AG10803 (cell line): ENCODE results near the gene ZNF45.

Source experiments
- DNase-seq: peaks from one replicate; pipeline ENCODE4 v3.0.0; 2010; ENCODE audit warnings: low read depth
- H3K4me3 ChIP-seq: 2 replicates; pipeline ENCODE4 v1.5.1; 2011; ENCODE audit warnings: mild to moderate bottlenecking, low read length, control low read depth
- TF ChIP-seq, protein P1 (sequence below): conservative IDR thresholded peaks from 2 replicates; pipeline ENCODE4 v1.5.1; 2011; ENCODE audit warnings: mild to moderate bottlenecking, low read length, control low read depth, inconsistent platforms

Gene ZNF45

DNA sequence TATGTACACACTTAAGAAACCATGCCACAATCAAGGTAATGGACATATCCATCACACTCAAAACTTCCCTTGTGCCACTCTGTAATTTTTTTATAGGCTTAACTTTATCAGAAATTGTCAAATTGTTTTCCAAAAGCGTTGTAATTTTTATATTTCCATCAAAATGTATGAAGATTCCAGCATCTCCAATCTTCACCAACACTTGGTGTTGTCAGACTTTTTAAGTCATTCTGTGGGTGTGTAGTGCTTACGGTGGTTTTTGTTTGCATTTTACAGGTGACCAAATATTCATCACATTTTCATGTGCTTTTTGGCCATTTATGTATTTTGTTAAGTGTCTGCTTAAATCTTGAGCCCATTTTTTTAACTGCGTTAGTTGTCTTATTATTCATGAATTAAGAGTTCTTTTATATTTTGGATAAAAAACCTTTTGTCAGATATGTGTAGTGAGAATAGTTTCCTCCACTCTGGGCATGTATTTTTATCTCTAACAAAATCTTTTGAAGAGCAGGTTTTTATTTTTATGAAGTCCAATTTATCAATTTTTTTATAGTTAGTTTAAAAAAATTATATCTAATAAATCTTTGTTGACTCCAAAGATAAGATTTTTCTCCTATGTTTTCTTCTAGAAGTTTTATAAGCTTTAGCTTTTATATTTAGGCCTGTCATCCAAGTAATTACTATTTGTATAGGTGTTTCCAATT, 4.6 kb upstream of the ZNF45 start:
- H3K4me3 ChIP-seq: no peak overlapping the region
- no peak for DNase-seq
- TF ChIP-seq, protein P1, sequence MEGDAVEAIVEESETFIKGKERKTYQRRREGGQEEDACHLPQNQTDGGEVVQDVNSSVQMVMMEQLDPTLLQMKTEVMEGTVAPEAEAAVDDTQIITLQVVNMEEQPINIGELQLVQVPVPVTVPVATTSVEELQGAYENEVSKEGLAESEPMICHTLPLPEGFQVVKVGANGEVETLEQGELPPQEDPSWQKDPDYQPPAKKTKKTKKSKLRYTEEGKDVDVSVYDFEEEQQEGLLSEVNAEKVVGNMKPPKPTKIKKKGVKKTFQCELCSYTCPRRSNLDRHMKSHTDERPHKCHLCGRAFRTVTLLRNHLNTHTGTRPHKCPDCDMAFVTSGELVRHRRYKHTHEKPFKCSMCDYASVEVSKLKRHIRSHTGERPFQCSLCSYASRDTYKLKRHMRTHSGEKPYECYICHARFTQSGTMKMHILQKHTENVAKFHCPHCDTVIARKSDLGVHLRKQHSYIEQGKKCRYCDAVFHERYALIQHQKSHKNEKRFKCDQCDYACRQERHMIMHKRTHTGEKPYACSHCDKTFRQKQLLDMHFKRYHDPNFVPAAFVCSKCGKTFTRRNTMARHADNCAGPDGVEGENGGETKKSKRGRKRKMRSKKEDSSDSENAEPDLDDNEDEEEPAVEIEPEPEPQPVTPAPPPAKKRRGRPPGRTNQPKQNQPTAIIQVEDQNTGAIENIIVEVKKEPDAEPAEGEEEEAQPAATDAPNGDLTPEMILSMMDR: no peak

DNA sequence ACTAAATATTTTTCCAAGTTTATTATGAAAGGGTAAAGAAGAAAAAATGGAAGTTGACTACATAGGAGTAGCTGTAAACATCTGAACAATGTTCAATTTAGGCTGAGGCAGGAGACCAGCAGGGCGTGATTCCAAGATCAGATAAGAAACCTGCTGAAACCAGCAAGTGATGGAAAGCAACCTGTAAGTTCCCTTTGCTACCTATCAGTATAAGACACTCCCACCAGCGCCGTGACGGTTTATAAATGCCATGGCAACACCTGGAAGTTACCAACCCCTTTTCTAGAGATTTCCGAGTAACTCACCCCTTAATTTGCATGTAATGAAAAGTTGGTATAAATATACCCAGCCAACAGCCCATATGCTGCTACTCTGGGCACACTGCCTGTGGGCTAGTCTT, 1.1 kb upstream of the ZNF45 start:
- TF ChIP-seq, protein P1: no peak
- DNase-seq: no peak
- H3K4me3 ChIP-seq: no peak overlapping the region

DNA sequence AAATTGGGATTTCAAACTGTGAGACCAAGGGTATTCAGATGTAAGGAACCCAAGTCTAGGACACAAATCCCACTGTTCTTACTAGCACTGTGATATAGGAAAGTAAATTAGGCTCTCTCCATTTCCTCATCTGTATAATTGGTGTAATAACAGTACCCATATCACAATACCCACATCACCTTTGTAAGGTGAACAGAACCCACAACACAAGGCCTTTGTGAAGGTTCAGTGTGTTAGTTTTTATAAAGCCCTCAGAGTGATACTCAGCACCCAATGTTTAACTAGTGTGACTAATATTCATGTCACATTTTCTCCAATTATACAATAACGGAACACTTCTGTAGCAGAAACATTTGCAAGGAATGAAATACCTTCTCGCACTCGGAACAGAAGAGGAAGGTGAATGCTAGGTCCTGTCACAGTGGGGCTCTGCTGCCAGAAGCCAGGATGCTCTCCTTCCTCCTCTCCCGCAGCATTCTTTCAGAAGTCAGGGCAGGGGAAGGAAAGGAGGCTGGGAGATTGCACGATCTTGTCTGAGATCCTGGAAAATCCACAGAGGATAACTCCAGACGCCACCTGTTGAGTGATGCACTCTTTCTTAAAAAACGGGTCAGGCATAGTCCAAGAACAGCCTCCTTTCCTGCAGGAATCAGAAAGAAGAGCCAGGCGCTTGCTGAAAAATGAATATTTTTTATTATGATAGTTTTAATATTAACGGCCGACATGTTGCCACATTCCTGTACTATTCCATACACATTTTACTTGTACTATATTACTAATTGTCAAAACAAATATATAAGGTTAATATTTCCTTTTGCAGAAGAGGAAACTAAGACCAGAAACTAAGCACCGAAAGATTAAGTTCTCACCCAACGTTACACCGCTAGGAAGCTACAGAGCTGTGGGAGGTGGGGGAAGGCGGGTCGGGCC, 762 bp downstream of the ZNF45 start:
- peak overlapping the region; percentile 83 for H3K4me3 ChIP-seq
- peak; percentile 11 for DNase-seq
- TF ChIP-seq, protein P1: peak; percentile 30

DNA sequence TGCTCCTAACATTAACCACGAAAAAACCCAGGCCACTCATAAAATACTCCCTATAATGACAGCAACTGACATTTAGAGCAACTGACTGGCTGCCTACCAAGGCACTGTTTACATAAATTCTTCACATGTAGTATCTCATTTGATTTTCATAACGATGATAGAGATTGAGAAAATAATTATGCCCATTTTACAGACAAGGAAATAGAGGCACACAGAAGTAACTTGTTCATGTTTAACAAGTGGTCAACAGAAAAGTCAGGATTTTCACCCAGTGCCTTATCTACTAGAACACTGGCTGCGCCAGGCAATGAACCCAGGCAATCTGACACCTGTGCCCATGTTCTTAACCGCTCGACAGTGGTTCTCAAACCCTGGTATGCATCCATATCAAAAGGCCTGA, 6.3 kb downstream of the ZNF45 start:
- TF ChIP-seq, protein P1: no peak
- no peak overlapping the region for H3K4me3 ChIP-seq
- DNase-seq: no peak

DNA sequence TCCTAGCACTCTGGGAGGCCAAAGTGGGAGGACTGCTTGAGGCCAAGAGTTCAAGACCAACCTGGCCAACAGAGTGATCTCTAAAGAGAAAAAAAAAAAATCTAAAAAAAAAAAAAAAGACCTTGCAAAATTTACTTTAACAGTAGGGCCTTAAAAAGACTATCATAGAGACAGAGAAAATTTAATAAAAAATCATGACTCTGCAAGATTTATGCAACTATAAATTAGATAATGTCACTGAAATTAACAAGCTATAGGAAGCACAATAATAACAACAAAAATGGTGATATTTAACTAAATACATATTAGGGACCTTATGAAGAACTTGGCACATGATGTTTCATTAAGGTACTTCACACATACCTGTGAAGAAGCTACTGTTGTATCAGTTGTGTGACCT, 11.2 kb downstream of the ZNF45 start:
- H3K4me3 ChIP-seq: no peak overlapping the region
- no peak for DNase-seq
- TF ChIP-seq, protein P1: no peak

DNA sequence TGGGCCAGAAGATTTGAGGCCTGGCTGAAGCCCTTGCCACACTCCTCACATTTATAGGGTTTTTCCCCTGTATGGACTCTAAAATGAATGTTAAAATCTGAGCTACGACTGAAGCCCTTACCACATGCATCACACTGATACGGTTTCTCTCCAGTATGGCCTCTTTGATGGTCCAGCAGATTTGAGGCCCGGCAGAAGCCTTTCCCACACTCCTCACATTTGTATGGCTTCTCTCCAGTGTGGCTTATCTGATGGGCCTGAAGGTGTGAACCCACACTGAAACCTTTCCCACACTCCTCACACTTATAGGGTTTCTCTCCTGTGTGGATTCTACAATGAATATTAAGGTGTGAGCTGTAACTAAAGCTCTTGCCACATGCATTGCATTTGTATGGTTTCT, 21.0 kb downstream of the ZNF45 start:
- TF ChIP-seq, protein P1: no peak
- no peak for DNase-seq
- H3K4me3 ChIP-seq: no peak overlapping the region

DNA sequence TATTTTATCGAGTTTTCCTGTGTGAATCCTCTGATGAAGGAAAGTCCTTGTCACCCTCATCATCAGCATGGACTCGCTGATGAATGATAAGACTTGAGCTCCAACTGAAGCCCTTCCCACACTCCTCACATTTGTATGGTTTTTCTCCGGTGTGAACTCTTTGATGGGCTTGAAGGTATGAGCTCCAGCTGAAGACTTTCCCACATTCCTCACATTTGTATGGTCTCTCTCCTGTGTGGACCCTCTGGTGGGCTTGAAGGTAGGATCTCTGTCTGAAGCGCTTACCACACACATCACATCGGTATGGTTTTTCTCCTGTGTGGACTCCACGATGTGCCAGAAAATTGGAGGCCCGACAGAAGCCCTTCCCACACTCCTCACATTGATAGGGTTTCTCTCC, 21.7 kb downstream of the ZNF45 start:
- DNase-seq: no peak
- TF ChIP-seq, protein P1: no peak
- no peak overlapping the region for H3K4me3 ChIP-seq
